Endodermal cell (in vitro differentiated cells): Measurements from ENCODE around the gene DCHS1. TPM values are rescaled to one million over a fixed set of nuclear protein-coding genes. Genes with fewer than 3 reads are reported as not detected.

ENCODE experiments used
- DNase-seq: peaks from one replicate; pipeline ENCODE4 v3.0.0-alpha.2; 2017
- H3K27ac ChIP-seq: 2 replicates; pipeline ENCODE4 v1.5.1; 2013; ENCODE audit warnings: mild to moderate bottlenecking, low read depth, low read length, moderate library complexity
- H3K27me3 ChIP-seq: 2 replicates; pipeline ENCODE4 v1.6.1; 2013; ENCODE audit warnings: mild to moderate bottlenecking, low read length, moderate library complexity; ENCODE audit not compliant: insufficient read depth, control insufficient read depth, poor library complexity, severe bottlenecking
- H3K36me3 ChIP-seq: 2 replicates; pipeline ENCODE4 v1.7.0; 2013; ENCODE audit warnings: mild to moderate bottlenecking, low read length, moderate library complexity; ENCODE audit not compliant: control insufficient read depth, insufficient read depth
- H3K4me1 ChIP-seq: one replicate; pipeline ENCODE4 v1.7.0; 2013; ENCODE audit warnings: low read length; ENCODE audit not compliant: control insufficient read depth, insufficient read depth
- H3K4me3 ChIP-seq: 2 replicates; pipeline ENCODE4 v1.5.1; 2013; ENCODE audit warnings: mild to moderate bottlenecking, low read length, moderate library complexity
- H3K9ac ChIP-seq: 2 replicates; pipeline ENCODE4 v1.6.1; 2013; ENCODE audit warnings: mild to moderate bottlenecking, low read length, moderate library complexity; ENCODE audit not compliant: poor library complexity, severe bottlenecking; ENCODE audit errors: extremely low read depth
- H3K9me3 ChIP-seq: 2 replicates; pipeline ENCODE4 v1.6.1; 2013; ENCODE audit warnings: mild to moderate bottlenecking, low read length, moderate library complexity; ENCODE audit not compliant: control insufficient read depth
- H3K27ac Mint-ChIP-seq: 2 replicates; pipeline ENCODE4 v1.8.0; 2020; ENCODE audit warnings: mixed read lengths
- H3K27me3 Mint-ChIP-seq: 2 replicates; pipeline ENCODE4 v1.8.0; 2021; ENCODE audit warnings: mild to moderate bottlenecking, mixed read lengths; ENCODE audit not compliant: insufficient read depth
- H3K36me3 Mint-ChIP-seq: 2 replicates; pipeline ENCODE4 v1.8.0; 2020; ENCODE audit warnings: low read depth, mixed read lengths
- H3K4me1 Mint-ChIP-seq: 2 replicates; pipeline ENCODE4 v1.8.0; 2020; ENCODE audit warnings: mixed read lengths
- H3K4me3 Mint-ChIP-seq: 2 replicates; pipeline ENCODE4 v1.8.0; 2020; ENCODE audit warnings: mild to moderate bottlenecking, moderate library complexity, mixed read lengths
- H3K9me3 Mint-ChIP-seq: 2 replicates; pipeline ENCODE4 v1.8.0; 2020; ENCODE audit warnings: mild to moderate bottlenecking, mixed read lengths
- WGBS, 2 experiments: methylation state at CpG; one replicate each; pipeline versions ENCODE4 v1.1.5 to v1.1.7; 2013; ENCODE audit warnings: missing lambda C conversion rate in 2 of 2, mixed read lengths in 1 of 2; ENCODE audit not compliant: insufficient coverage in 1 of 2, insufficient read length in 1 of 2; 5-methylcytosine and 5-hydroxymethylcytosine counted together
- total RNA-seq, 2 donors: library from RNA; stranded (reverse); fragmentation: NEBNext Ultra II Directional in 1 of 2; extraction: Animal tissue kit (Norgen Biotek cat#: 25700) in 1 of 2; gene quantifications; 2 replicates in 1 of 2; 3 replicates in 1 of 2; pipeline ENCODE4 v1.2.1, GENCODE V29; 2021
- TF ChIP-seq, protein P1 (sequence below): fragments of 200-600 bp; sonication (generic); conservative IDR thresholded peaks from 2 replicates; pipeline ENCODE4 v1.5.0; 2021; ENCODE audit warnings: antibody characterized with exemption, mild to moderate bottlenecking

DCHS1 gene
- total RNA-seq, 2 donors from 2014 or later: 13.7 to 14.3 TPM

GRCh38 chr11:6653656-6654055, 2.0 kb downstream of the DCHS1 start:
- Mint-ChIP-seq H3K9me3 (no peaks in the 10 kb centered on the region), H3K36me3 (no peaks in the 10 kb centered on the region), H3K27ac (no peak overlapping the region), H3K4me3 (no peak overlapping the region), H3K4me1 (no peaks in the 10 kb centered on the region), H3K27me3 (peaks cover 19% of the 10 kb centered on the region)
- Histone ChIP-seq H3K9ac (no peak overlapping the region), H3K27me3 (peaks cover 17% of the 10 kb centered on the region), H3K9me3 (no peaks in the 10 kb centered on the region), H3K4me1 (no peaks in the 10 kb centered on the region), H3K27ac (no peak overlapping the region), H3K4me3 (no peak overlapping the region), H3K36me3 (no peaks in the 10 kb centered on the region)
- WGBS, 2 experiments: 95 to 100% methylated on average over 2 of the region's 2 CpGs
- TF ChIP-seq, protein P1, sequence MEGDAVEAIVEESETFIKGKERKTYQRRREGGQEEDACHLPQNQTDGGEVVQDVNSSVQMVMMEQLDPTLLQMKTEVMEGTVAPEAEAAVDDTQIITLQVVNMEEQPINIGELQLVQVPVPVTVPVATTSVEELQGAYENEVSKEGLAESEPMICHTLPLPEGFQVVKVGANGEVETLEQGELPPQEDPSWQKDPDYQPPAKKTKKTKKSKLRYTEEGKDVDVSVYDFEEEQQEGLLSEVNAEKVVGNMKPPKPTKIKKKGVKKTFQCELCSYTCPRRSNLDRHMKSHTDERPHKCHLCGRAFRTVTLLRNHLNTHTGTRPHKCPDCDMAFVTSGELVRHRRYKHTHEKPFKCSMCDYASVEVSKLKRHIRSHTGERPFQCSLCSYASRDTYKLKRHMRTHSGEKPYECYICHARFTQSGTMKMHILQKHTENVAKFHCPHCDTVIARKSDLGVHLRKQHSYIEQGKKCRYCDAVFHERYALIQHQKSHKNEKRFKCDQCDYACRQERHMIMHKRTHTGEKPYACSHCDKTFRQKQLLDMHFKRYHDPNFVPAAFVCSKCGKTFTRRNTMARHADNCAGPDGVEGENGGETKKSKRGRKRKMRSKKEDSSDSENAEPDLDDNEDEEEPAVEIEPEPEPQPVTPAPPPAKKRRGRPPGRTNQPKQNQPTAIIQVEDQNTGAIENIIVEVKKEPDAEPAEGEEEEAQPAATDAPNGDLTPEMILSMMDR: no peak
- DNase-seq: no peak

GRCh38 chr11:6653097-6653496, 2.5 kb downstream of the DCHS1 start:
- Histone ChIP-seq H3K27ac (no peak overlapping the region), H3K27me3 (peaks cover 17% of the 10 kb centered on the region), H3K4me1 (no peaks in the 10 kb centered on the region), H3K36me3 (no peaks in the 10 kb centered on the region), H3K4me3 (no peak overlapping the region), H3K9me3 (no peaks in the 10 kb centered on the region), H3K9ac (no peak overlapping the region)
- Mint-ChIP-seq H3K9me3 (no peaks in the 10 kb centered on the region), H3K36me3 (no peaks in the 10 kb centered on the region), H3K27ac (no peak overlapping the region), H3K4me3 (no peak overlapping the region), H3K27me3 (peaks cover 19% of the 10 kb centered on the region), H3K4me1 (no peaks in the 10 kb centered on the region)
- no peak for DNase-seq
- WGBS, 2 experiments: 100% methylated on average over 1 of the region's 1 CpG
- TF ChIP-seq, protein P1: no peak

DNA sequence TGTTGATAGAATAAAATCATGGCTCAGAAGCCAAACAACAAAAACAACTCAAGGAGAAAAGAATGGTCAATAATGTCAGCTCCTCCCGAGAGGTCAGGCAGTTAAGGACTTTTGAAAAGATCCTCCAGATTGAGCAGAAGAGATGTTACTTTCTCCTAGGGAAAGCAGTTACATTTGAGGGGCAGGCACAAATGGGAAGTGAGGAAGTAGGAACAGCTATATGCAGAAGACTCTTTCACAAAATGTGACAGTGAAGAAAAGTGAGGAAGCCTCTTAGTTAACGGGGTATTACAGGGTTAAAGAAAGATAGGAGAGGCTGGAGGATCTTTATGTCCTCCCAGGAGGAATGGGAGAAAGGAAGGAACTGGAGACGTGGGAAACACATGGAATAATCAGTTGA, 3.4 kb downstream of the DCHS1 start:
- no peak overlapping the region for H3K27ac Mint-ChIP-seq
- no peaks in the 10 kb centered on the region for H3K36me3 ChIP-seq
- no peak overlapping the region for H3K4me3 Mint-ChIP-seq
- 82 to 87% methylated on average over 3 of the region's 3 CpGs for WGBS, 2 experiments
- H3K4me1 Mint-ChIP-seq: no peaks in the 10 kb centered on the region
- H3K27me3 Mint-ChIP-seq: peaks cover 13% of the 10 kb centered on the region
- H3K4me1 ChIP-seq: no peaks in the 10 kb centered on the region
- no peaks in the 10 kb centered on the region for H3K9me3 Mint-ChIP-seq
- peaks cover 13% of the 10 kb centered on the region for H3K27me3 ChIP-seq
- no peak overlapping the region for H3K4me3 ChIP-seq
- no peaks in the 10 kb centered on the region for H3K9me3 ChIP-seq
- no peak overlapping the region for H3K9ac ChIP-seq
- TF ChIP-seq, protein P1: no peak
- no peaks in the 10 kb centered on the region for H3K36me3 Mint-ChIP-seq
- no peak for DNase-seq
- no peak overlapping the region for H3K27ac ChIP-seq
